Panc1 (cell line): ENCODE data around the gene SLC38A1. TPM values are rescaled to one million over a fixed set of nuclear protein-coding genes. Genes with fewer than 3 reads are reported as not detected.

Experiments
- ATAC-seq: fragments of 200-7000 bp; cut with Tn5 transposase; 2 replicates; pipeline ENCODE4 v1.9.1; 2020; ENCODE audit warnings: mild to moderate bottlenecking, moderate library complexity
- BruUV-seq: library from RNA; stranded (reverse); fragments of 400-500 nt; replicated peaks from 2 replicates; lab custom pipeline; 2021; lab: Mats Ljungman, UMichigan
- CTCF ChIA-PET: fragments of 300-600 bp; sonication (Branson Sonifier 250); formaldehyde crosslinking; loops from one replicate; lab custom pipeline; 2022; ENCODE audit warnings: antibody characterized with exemption; lab: Charles Lee
- POLR2A ChIA-PET: fragments of 300-600 bp; sonication (Branson Sonifier 250); formaldehyde crosslinking; loops from one replicate; lab custom pipeline; 2022; ENCODE audit warnings: antibody characterized with exemption; lab: Charles Lee
- DNase-seq: peaks from one replicate; pipeline ENCODE4 v3.0.0-alpha.2; 2010; ENCODE audit warnings: low read depth, low spot score
- H3K27ac ChIP-seq: 2 replicates; pipeline ENCODE4 v1.5.1; 2011; ENCODE audit warnings: mild to moderate bottlenecking, low read length, inconsistent platforms
- H3K27me3 ChIP-seq: fragments of 200-500 bp; sonication (Bioruptor generic); 2 replicates; pipeline ENCODE4 v1.6.0; 2014; ENCODE audit warnings: low read length, inconsistent platforms; ENCODE audit not compliant: control insufficient read depth, insufficient read depth
- H3K36me3 ChIP-seq: fragments of 200-500 bp; sonication (Bioruptor generic); 2 replicates; pipeline ENCODE4 v1.5.1; 2014; ENCODE audit warnings: inconsistent platforms, mild to moderate bottlenecking, low read length, moderate library complexity; ENCODE audit not compliant: control insufficient read depth, insufficient read depth
- H3K4me1 ChIP-seq: 2 replicates; pipeline ENCODE4 v1.5.1; 2011; ENCODE audit warnings: inconsistent platforms, mild to moderate bottlenecking, low read length, moderate library complexity; ENCODE audit not compliant: control insufficient read depth, insufficient read depth
- H3K4me3 ChIP-seq, 2 experiments: 2 replicates each; pipeline ENCODE4 v1.5.1; 2011 to 2012; ENCODE audit warnings: low read depth in 2 of 2, low read length in 2 of 2, mild to moderate bottlenecking in 2 of 2, inconsistent platforms in 1 of 2, moderate library complexity in 1 of 2
- H3K9me3 ChIP-seq: fragments of 200-500 bp; sonication (Bioruptor generic); 2 replicates; pipeline ENCODE4 v1.5.1; 2014; ENCODE audit warnings: low read depth, mild to moderate bottlenecking, inconsistent platforms, low read length, moderate library complexity; ENCODE audit not compliant: control insufficient read depth, insufficient read depth
- CTCF ChIP-seq: fragments of 450-650 bp; IDR thresholded peaks from 2 replicates; pipeline ENCODE4 v1.5.1; 2017; ENCODE audit warnings: mild to moderate bottlenecking
- POLR2AphosphoS5 ChIP-seq: IDR thresholded peaks from 2 replicates; pipeline ENCODE4 v1.6.1; 2012; ENCODE audit warnings: mild to moderate bottlenecking, low read depth, low read length, moderate library complexity
- REST ChIP-seq, 2 experiments: IDR thresholded peaks; 2 replicates each; pipeline ENCODE4 v1.6.1; 2011 to 2012; ENCODE audit warnings: low read depth in 2 of 2, control low read depth in 1 of 2, low read length in 1 of 2, mild to moderate bottlenecking in 1 of 2, moderate library complexity in 1 of 2; ENCODE audit not compliant: insufficient read depth in 1 of 2
- SIN3A ChIP-seq: IDR thresholded peaks from 2 replicates; pipeline ENCODE4 v1.6.1; 2012; ENCODE audit warnings: low read depth, mild to moderate bottlenecking, low read length, moderate library complexity, borderline replicate concordance; ENCODE audit not compliant: insufficient read depth
- TCF7L2 ChIP-seq: IDR thresholded peaks from 2 replicates; pipeline ENCODE4 v1.6.1; 2011; ENCODE audit warnings: mild to moderate bottlenecking, low read depth, low read length, inconsistent platforms
- in situ Hi-C: cut with HindIII; loops from 2 replicates; pipeline ENCODE4 v1.10.0; 2016; ENCODE audit warnings: low sequenced_read_pairs, low pct_unique_long_range_greater_than_20kb
- intact Hi-C: fragments of 100-400 bp; cut with micrococcal nuclease; formaldehyde crosslinking; loops from one replicate; pipeline ENCODE4 v1.10.0; 2022; ENCODE audit not compliant: unreplicated experiment
- total RNA-seq: library from RNA; stranded (reverse); gene quantifications from one replicate; pipeline ENCODE4 v1.2.1, GENCODE V29; 2021; ENCODE audit not compliant: unreplicated experiment

Gene SLC38A1
- total RNA-seq, 1 experiment from 2014 or later = 127 TPM

- POLR2A ChIA-PET = no interaction called here
- intact Hi-C loops = loop anchor here (10.0 kb wide), 1 partner anchor 890 kb away; no protein-coding TSS in a partner anchor
These were observed 134.5 kb downstream of the SLC38A1 start for GRCh38 chr12:46134205-46134811.

GRCh38 chr12:46133751-46134150 lies 135.1 kb downstream of the SLC38A1 start:
- ChIA-PET POLR2A (no interaction called here), CTCF (no interaction called here)
- DNase-seq (no peak), ATAC-seq (no peak)
- Histone ChIP-seq H3K4me1 (no peaks in the 10 kb centered on the region), H3K27ac (no peak overlapping the region), H3K27me3 (peaks cover 4% of the 10 kb centered on the region; the same call in 1 of the 2 replicates), H3K4me3 (no peak overlapping the region), H3K9me3 (no peaks in the 10 kb centered on the region), H3K36me3 (no peaks in the 10 kb centered on the region)
- in situ Hi-C loops = no loop called here
- no TSS peak for BruUV-seq
- intact Hi-C loops = loop anchor here (10.0 kb wide), 1 partner anchor 891 kb away; no protein-coding TSS in a partner anchor
- TF ChIP-seq CTCF (no peak), SIN3A (no peak), POLR2AphosphoS5 (no peak), TCF7L2 (no peak), REST (IDR thresholded peaks at IDR 0.05; ENCODE audit: insufficient read depth in 1 of 2, low read depth in 2 of 2, low read length in 1 of 2) (no peak)

More at GRCh38 chr12:46134205-46134811, 134.5 kb downstream of the SLC38A1 start:
- in situ Hi-C loops = no loop called here
- DNase-seq (no peak), ATAC-seq (no peak)
- H3K27me3 ChIP-seq = peaks cover 4% of the 10 kb centered on the region; the same call in 1 of the 2 replicates
- CTCF ChIA-PET = no interaction called here
- H3K9me3 ChIP-seq = no peaks in the 10 kb centered on the region
- H3K4me3 ChIP-seq = no peak overlapping the region
- BruUV-seq = no TSS peak
- H3K27ac ChIP-seq = no peak overlapping the region
- TF ChIP-seq SIN3A = no peak
- no peak for TF ChIP-seq REST (IDR thresholded peaks at IDR 0.05; ENCODE audit: insufficient read depth in 1 of 2, low read depth in 2 of 2, low read length in 1 of 2)
- no peak for TF ChIP-seq POLR2AphosphoS5
- no peak for TF ChIP-seq CTCF
- TF ChIP-seq TCF7L2 = no peak
- no peaks in the 10 kb centered on the region for H3K4me1 ChIP-seq
- H3K36me3 ChIP-seq = no peaks in the 10 kb centered on the region
